Right lobe of liver (tissue), 6 donors: ENCODE results near the gene NPEPL1. TPM values are rescaled to one million over a fixed set of nuclear protein-coding genes. Genes with fewer than 3 reads are reported as not detected.

Source experiments
- ATAC-seq, 4 donors: fragments of 200-7000 bp; cut with Tn5 transposase; one replicate each; pipeline ENCODE4 v1.9.1; 2020; ENCODE audit warnings: mild to moderate bottlenecking in 4 of 4, moderate library complexity in 4 of 4
- DNase-seq, 3 donors: peaks; one replicate each; pipeline ENCODE4 v3.0.0-alpha.2; 2020
- H3K27ac ChIP-seq, 3 donors: fragments of 200-600 bp; one replicate each; pipeline ENCODE4 v1.8.0; 2022
- H3K27me3 ChIP-seq, 2 donors: fragments of 200-600 bp; one replicate each; pipeline ENCODE4 v1.8.0; 2022
- H3K36me3 ChIP-seq, 4 donors: fragments of 200-600 bp; sonication (generic) in 1 of 4; one replicate each; pipeline versions ENCODE4 v1.5.1 to v1.8.0; 2017 to 2022; ENCODE audit warnings: control low read depth in 1 of 4
- H3K4me1 ChIP-seq, 4 donors: fragments of 200-600 bp; sonication (generic) in 1 of 4; one replicate each; pipeline versions ENCODE4 v1.5.1 to v1.8.0; 2017 to 2022; ENCODE audit warnings: control low read depth in 1 of 4
- H3K4me3 ChIP-seq, 3 donors: fragments of 200-600 bp; one replicate each; pipeline ENCODE4 v1.8.0; 2022
- H3K9me3 ChIP-seq, 4 donors: fragments of 200-600 bp; sonication (generic) in 1 of 4; one replicate each; pipeline versions ENCODE4 v1.5.1 to v1.8.0; 2017 to 2022; ENCODE audit warnings: control low read depth in 1 of 4
- CTCF ChIP-seq, 4 donors: fragments of 200-600 bp in 3 of 4; fragments of 450-650 bp in 1 of 4; IDR thresholded peaks; one replicate each; pipeline versions ENCODE4 v1.5.1 to v1.8.0; 2016 to 2022; ENCODE audit warnings: antibody characterized with exemption in 4 of 4, mild to moderate bottlenecking in 2 of 4
- POLR2A ChIP-seq: fragments of 450-650 bp; IDR thresholded peaks from one replicate; pipeline ENCODE4 v1.6.1; 2017; ENCODE audit warnings: antibody characterized with exemption, mild to moderate bottlenecking
- WGBS: methylation state at CpG from one replicate; pipeline ENCODE4 v1.1.6; 2018; ENCODE audit warnings: low coverage, low lambda C conversion rate; ENCODE audit not compliant: insufficient coverage; ENCODE audit errors: missing lambda C conversion rate; 5-methylcytosine and 5-hydroxymethylcytosine counted together
- intact Hi-C, 2 donors: fragments of 100-400 bp; cut with DNase I; formaldehyde crosslinking; loops; one replicate each; pipeline versions ENCODE4 v1.11.2 to v1.14.1; 2022
- total RNA-seq, 6 experiments: library from RNA; depleted of rRNA in 2 of 6; stranded (reverse); fragments of >200 nt in 2 of 6; fragmentation: NEBNext Ultra II Directional in 3 of 6; extraction: Animal tissue kit (Norgen Biotek cat#: 25700) in 3 of 6; gene quantifications; one replicate each; pipeline versions ENCODE4 v1.1.0 to v1.2.4, GENCODE V29; 2016 to 2023
- donor health status: DM: no; HTN: yes; CAD: no.
- donor health status: DM: no; HTN: no; CAD: no.
- donor health status: DM: no; HTN: no; CAD: no.
- donor health status: DM: no; HTN: yes; CAD: no.
- donor health status: DM: no; HTN: yes; CAD: no.

The NPEPL1 gene
- total RNA-seq, 6 experiments from 2014 or later = 7.7 to 13.9 (median 10.1) TPM

- Histone ChIP-seq H3K27ac (peak overlapping the region; percentile 93 to 95 (median 94)), H3K4me3 (peak overlapping the region; percentile 95 to 97 (median 96)), H3K36me3 (no peaks in the 10 kb centered on the region), H3K9me3 (no peaks in the 10 kb centered on the region), H3K4me1 (peaks cover 0 to 15% (median 4%) of the 10 kb centered on the region in 4 donors), H3K27me3 (no peaks in the 10 kb centered on the region)
- no peak for TF ChIP-seq CTCF (IDR thresholded peaks at IDR 0.05)
- TF ChIP-seq POLR2A = no peak
- intact Hi-C loops = no loop called here
- DNase-seq = peak; percentile 53 to 67 (median 59)
- peak; percentile 10 to 40 (median 31) for ATAC-seq
- 0% methylated on average over 12 of the region's 62 CpGs for WGBS
Observed at GRCh38 chr20:58650181-58650775, 42.3 kb upstream of the NPEPL1 start.

- peak within 1 kb of the TSS; percentile 93 to 95 (median 94) for H3K27ac ChIP-seq
- DNase-seq = peak; percentile 93 to 94 (median 93)
- H3K4me1 ChIP-seq = peaks cover 0 to 22% (median 4%) of the 10 kb centered on the region in 4 donors
- H3K9me3 ChIP-seq = no peaks in the 10 kb centered on the region
- 0% methylated on average over 9 of the region's 49 CpGs for WGBS
- TF ChIP-seq CTCF (IDR thresholded peaks at IDR 0.05) = peak; percentile 51 to 60 (median 56)
- TF ChIP-seq POLR2A = peak; percentile 75
- H3K36me3 ChIP-seq = no peaks in the 10 kb centered on the region
- peak; percentile 91 to 96 (median 94) for ATAC-seq
- no peaks in the 10 kb centered on the region for H3K27me3 ChIP-seq
- intact Hi-C loops = no loop called here
- peak within 1 kb of the TSS; percentile 95 to 97 (median 96) for H3K4me3 ChIP-seq
Observed at GRCh38 chr20:58650776-58651558, 41.6 kb upstream of the NPEPL1 start, which contains the start of gene STX16. Gene STX16, plus strand, starts transcription at chr20:58651283. Its CDS starts 724 bp downstream, at chr20:58652007.

- DNase-seq (no peak), ATAC-seq (no peak)
- peak overlapping the region; percentile 93 to 95 (median 94) for H3K27ac ChIP-seq
- TF ChIP-seq CTCF (IDR thresholded peaks at IDR 0.05) (no peak), POLR2A (no peak)
- H3K9me3 ChIP-seq = no peaks in the 10 kb centered on the region
- H3K36me3 ChIP-seq = no peaks in the 10 kb centered on the region
- no peaks in the 10 kb centered on the region for H3K27me3 ChIP-seq
- peak overlapping the region; percentile 95 to 97 (median 96) for H3K4me3 ChIP-seq
- 0% methylated on average over 16 of the region's 18 CpGs for WGBS
- intact Hi-C loops = no loop called here
- peaks cover 0 to 28% (median 4%) of the 10 kb centered on the region in 4 donors for H3K4me1 ChIP-seq
Observed at GRCh38 chr20:58651559-58651945, 41.0 kb upstream of the NPEPL1 start.

- ATAC-seq = peak; percentile 47 to 57 (median 53)
- 0% methylated on average over 30 of the region's 30 CpGs for WGBS
- peaks cover 0 to 33% (median 4%) of the 10 kb centered on the region in 4 donors for H3K4me1 ChIP-seq
- no peaks in the 10 kb centered on the region for H3K36me3 ChIP-seq
- H3K9me3 ChIP-seq = no peaks in the 10 kb centered on the region
- TF ChIP-seq POLR2A (peak; percentile 58), CTCF (IDR thresholded peaks at IDR 0.05) (no peak)
- no peaks in the 10 kb centered on the region for H3K27me3 ChIP-seq
- peak overlapping the region; percentile 93 to 95 (median 94) for H3K27ac ChIP-seq
- intact Hi-C loops = no loop called here
- peak overlapping the region; percentile 95 to 97 (median 96) for H3K4me3 ChIP-seq
- peak; percentile 68 to 70 (median 70) for DNase-seq
Observed at GRCh38 chr20:58651946-58652605, 40.5 kb upstream of the NPEPL1 start.
